ENCODE data around the gene LRRC37B. TPM values are rescaled to one million over a fixed set of nuclear protein-coding genes. Genes with fewer than 3 reads are reported as not detected.
"Not testable (repeated sequence)": the region's sequence is repeated elsewhere in the genome, so short reads cannot be mapped to it uniquely, and the experiment has no call there.

Gene LRRC37B
- total and polyA plus RNA-seq, 2 of the 13 experiments (the other 11 are each of a cell fraction or from before 2014, with no cell fraction given), result 8.7 to 8.8 TPM

GRCh38 chr17:32100323-32100722 lies 93.1 kb downstream of the LRRC37B start:
- H3K4me2 ChIP-seq (ENCODE audit: low read depth, low read length); ATAC-seq; POLR2A ChIA-PET; DNase-seq (ENCODE audit: low spot score); CTCF ChIA-PET (ENCODE audit: low intra/inter-chr PET ratio, low total read pairs); BruUV-seq (replicated peaks); FAIRE-seq; H3K27ac ChIP-seq (ENCODE audit: extremely low read length, insufficient read depth, low read length); H3K36me3 ChIP-seq (replicated peaks in 1 of 2; ENCODE audit: control insufficient read depth in 1 of 2, insufficient read depth in 2 of 2, low read length in 2 of 2); H3K79me2 ChIP-seq (ENCODE audit: insufficient read depth, low read length); in situ Hi-C loops (cut with HindIII; ENCODE audit: extremely low pct_ligation_motif_present, low pct_unique_long_range_greater_than_20kb); H2AFZ ChIP-seq (ENCODE audit: low read length); intact Hi-C loops (cut with micrococcal nuclease; ENCODE audit: unreplicated experiment); H3K4me3 ChIP-seq (replicated peaks in 1 of 3; ENCODE audit: insufficient read depth in 1 of 3, low read depth in 2 of 3, low read length in 3 of 3); H3K9me3 ChIP-seq (ENCODE audit: low read length); H3K9ac ChIP-seq (ENCODE audit: insufficient read depth, low read depth, low read length); H4K20me1 ChIP-seq (ENCODE audit: insufficient read depth, low read length); H3K27me3 ChIP-seq (ENCODE audit: control insufficient read depth in 1 of 2, insufficient read depth in 2 of 2, low read length in 2 of 2): not testable (repeated sequence)
- H3K4me1 ChIP-seq (ENCODE audit: insufficient read depth, low read length), result peaks cover 12% of the 10 kb centered on the region; the same call in 1 of the 2 replicates
- WGBS (ENCODE audit: low lambda C conversion rate), result 17% methylated on average over 8 of the region's 8 CpGs
- TF ChIP-seq BCL6 (CRISPR knock-in tag; IDR thresholded peaks at IDR 0.05), result peak; percentile 71

DNA sequence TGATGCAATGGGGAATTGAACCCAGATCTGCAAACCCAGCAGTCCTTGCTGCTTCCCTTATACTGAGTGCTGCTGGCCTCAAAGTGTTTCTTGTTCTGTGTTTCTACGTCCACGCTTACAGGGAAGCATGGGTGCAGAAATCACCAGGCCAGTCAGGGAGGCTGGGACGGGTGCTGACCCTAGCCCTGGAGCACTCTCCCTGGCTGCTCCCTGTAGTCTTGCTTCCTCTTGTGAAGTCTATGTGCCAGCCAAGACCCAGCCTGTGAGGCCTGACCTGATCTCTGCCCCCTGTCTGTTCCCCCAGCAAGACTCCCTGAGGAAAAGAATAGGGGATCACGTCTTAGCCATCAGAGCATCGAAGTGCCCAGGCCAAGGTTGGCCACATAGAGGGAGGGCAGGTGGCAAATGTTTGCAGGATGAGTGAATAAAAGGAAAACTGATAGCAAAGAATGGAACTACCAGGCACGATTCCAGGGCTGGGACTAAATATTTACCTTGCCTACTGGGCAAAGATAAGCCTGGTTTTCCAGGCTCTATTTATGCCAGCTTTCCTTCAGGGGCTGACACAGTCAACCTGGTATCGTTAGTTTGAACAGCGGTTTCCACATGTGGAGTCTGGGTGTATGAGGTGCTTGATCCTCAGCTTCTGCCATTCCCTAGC lies 93.9 kb downstream of the LRRC37B start:
- H3K4me2 ChIP-seq (ENCODE audit: low read depth, low read length), result no peak overlapping the region
- H3K4me3 ChIP-seq (replicated peaks in 1 of 3; ENCODE audit: insufficient read depth in 1 of 3, low read depth in 2 of 3, low read length in 3 of 3), result no peak overlapping the region
- H3K27me3 ChIP-seq (ENCODE audit: control insufficient read depth in 1 of 2, insufficient read depth in 2 of 2, low read length in 2 of 2), result no peaks in the 10 kb centered on the region
- no TSS peak for BruUV-seq (replicated peaks)
- intact Hi-C loops (cut with micrococcal nuclease; ENCODE audit: unreplicated experiment), result no loop called here
- ATAC-seq (no peak; the same call in 1 of the 3 replicates), FAIRE-seq (no peak), DNase-seq (ENCODE audit: low spot score) (no peak)
- no peak overlapping the region for H3K27ac ChIP-seq (ENCODE audit: extremely low read length, insufficient read depth, low read length)
- no peaks in the 10 kb centered on the region for H3K79me2 ChIP-seq (ENCODE audit: insufficient read depth, low read length)
- WGBS (ENCODE audit: low lambda C conversion rate), result 33% methylated on average over 6 of the region's 8 CpGs
- no peak overlapping the region for H3K9ac ChIP-seq (ENCODE audit: insufficient read depth, low read depth, low read length)
- H3K9me3 ChIP-seq (ENCODE audit: low read length), result no peaks in the 10 kb centered on the region
- CTCF ChIA-PET (ENCODE audit: low intra/inter-chr PET ratio, low total read pairs), result no interaction called here
- in situ Hi-C loops (cut with HindIII; ENCODE audit: extremely low pct_ligation_motif_present, low pct_unique_long_range_greater_than_20kb), result no loop called here
- no peaks in the 10 kb centered on the region for H4K20me1 ChIP-seq (ENCODE audit: insufficient read depth, low read length)
- no peak overlapping the region for H2AFZ ChIP-seq (ENCODE audit: low read length)
- no peaks in the 10 kb centered on the region for H3K36me3 ChIP-seq (replicated peaks in 1 of 2; ENCODE audit: control insufficient read depth in 1 of 2, insufficient read depth in 2 of 2, low read length in 2 of 2)
- POLR2A ChIA-PET, result no interaction called here
- H3K4me1 ChIP-seq (ENCODE audit: insufficient read depth, low read length), result peaks cover 12% of the 10 kb centered on the region; the same call in 1 of the 2 replicates
- TF ChIP-seq RNF219 (CRISPR knock-in tag; IDR thresholded peaks at IDR 0.05) (no peak), TGIF2 (CRISPR knock-in tag; IDR thresholded peaks at IDR 0.05) (no peak), AKAP8 (CRISPR knock-in tag; IDR thresholded peaks at IDR 0.05) (no peak), CBX5 (CRISPR knock-in tag; IDR thresholded peaks at IDR 0.05; ENCODE audit: borderline replicate concordance) (no peak), ZBTB3 (CRISPR knock-in tag; IDR thresholded peaks at IDR 0.05; ENCODE audit: borderline replicate concordance, low read depth) (no peak), CEBPG (CRISPR knock-in tag; IDR thresholded peaks at IDR 0.05) (no peak), HNRNPL (IDR thresholded peaks at IDR 0.05; ENCODE audit: low read depth, low read length) (no peak), ZBTB25 (CRISPR knock-in tag; IDR thresholded peaks at IDR 0.05) (no peak)
- TF ChIP-seq, protein P1, sequence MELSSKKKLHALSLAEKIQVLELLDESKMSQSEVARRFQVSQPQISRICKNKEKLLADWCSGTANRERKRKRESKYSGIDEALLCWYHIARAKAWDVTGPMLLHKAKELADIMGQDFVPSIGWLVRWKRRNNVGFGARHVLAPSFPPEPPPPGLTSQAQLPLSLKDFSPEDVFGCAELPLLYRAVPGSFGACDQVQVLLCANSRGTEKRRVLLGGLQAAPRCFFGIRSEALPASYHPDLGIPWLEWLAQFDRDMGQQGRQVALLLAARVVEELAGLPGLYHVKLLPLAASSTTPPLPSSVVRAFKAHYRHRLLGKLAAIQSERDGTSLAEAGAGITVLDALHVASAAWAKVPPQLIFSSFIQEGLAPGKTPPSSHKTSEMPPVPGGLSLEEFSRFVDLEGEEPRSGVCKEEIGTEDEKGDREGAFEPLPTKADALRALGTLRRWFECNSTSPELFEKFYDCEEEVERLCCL (CRISPR knock-in tag; IDR thresholded peaks at IDR 0.05; ENCODE audit: borderline replicate concordance), result no peak
- TF ChIP-seq, protein P2, sequence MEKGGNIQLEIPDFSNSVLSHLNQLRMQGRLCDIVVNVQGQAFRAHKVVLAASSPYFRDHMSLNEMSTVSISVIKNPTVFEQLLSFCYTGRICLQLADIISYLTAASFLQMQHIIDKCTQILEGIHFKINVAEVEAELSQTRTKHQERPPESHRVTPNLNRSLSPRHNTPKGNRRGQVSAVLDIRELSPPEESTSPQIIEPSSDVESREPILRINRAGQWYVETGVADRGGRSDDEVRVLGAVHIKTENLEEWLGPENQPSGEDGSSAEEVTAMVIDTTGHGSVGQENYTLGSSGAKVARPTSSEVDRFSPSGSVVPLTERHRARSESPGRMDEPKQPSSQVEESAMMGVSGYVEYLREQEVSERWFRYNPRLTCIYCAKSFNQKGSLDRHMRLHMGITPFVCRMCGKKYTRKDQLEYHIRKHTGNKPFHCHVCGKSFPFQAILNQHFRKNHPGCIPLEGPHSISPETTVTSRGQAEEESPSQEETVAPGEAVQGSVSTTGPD (CRISPR knock-in tag; IDR thresholded peaks at IDR 0.05), result no peak

Measured in HepG2 (cell line).